ENCODE measurements around the gene ELF5. TPM values are rescaled to one million over a fixed set of nuclear protein-coding genes. Genes with fewer than 3 reads are reported as not detected.

ELF5 gene
- total and polyA plus RNA-seq, 2 of the 13 experiments (the other 11 are each of a cell fraction or from before 2014, with no cell fraction given): 0.51 to 2.6 TPM

DNA sequence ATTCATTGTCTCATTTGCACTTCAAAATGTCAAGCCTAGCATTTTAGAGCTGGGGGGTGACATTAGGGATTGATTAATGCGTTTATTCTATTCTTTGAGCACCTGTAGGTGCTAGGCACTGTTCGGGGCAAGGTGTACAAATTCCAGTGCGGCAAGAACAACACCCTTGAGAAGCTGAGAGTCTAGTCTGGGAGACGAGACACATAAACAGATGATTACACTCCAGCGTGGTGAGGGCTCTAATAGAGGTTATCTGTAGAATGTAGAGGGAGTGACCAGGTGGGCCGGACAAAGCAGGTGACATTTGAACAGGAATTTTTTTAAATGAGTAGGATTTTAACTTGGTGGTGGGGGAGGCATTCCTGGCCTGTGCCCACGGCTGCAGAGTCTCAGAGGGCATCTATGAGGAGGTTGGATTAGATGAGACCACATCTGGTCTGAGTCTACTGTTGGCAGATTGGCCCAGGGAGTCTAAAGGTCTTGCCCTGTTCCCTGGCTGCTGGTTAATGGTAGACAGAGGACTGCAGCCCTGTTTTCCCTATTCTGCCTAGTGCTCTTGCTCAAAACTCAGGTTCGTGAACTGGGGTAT, 73.9 kb downstream of the ELF5 start (continued):
- TF ChIP-seq SRY (CRISPR knock-in tag; IDR thresholded peaks at IDR 0.05) (no peak), ZFP41 (CRISPR knock-in tag; IDR thresholded peaks at IDR 0.05; ENCODE audit: borderline replicate concordance) (no peak), MEIS2 (CRISPR knock-in tag; IDR thresholded peaks at IDR 0.05) (no peak), ZNF879 (CRISPR knock-in tag; IDR thresholded peaks at IDR 0.05) (no peak), ZNF460 (CRISPR knock-in tag; IDR thresholded peaks at IDR 0.05; ENCODE audit: borderline replicate concordance) (no peak), ATF1 (CRISPR knock-in tag; IDR thresholded peaks at IDR 0.05) (0 out of 2 replicates have a peak, but pooled peaks have one; percentile 40), STAT5B (CRISPR knock-in tag; IDR thresholded peaks at IDR 0.05) (no peak), ZNF788 (CRISPR knock-in tag; IDR thresholded peaks at IDR 0.05; ENCODE audit: borderline replicate concordance) (no peak), ZNF557 (CRISPR knock-in tag; IDR thresholded peaks at IDR 0.05) (no peak)
- TF ChIP-seq, protein P1, sequence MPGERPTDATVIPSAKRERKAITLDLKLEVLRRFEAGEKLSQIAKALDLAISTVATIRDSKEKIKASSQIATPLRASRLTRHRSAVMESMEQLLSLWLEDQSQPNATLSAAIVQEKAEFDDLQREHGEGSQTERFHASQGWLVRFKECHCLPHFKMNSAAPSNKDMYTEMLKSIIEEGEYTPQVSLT (CRISPR knock-in tag; IDR thresholded peaks at IDR 0.05; ENCODE audit: borderline replicate concordance, low read depth): no peak
- TF ChIP-seq, protein P2, sequence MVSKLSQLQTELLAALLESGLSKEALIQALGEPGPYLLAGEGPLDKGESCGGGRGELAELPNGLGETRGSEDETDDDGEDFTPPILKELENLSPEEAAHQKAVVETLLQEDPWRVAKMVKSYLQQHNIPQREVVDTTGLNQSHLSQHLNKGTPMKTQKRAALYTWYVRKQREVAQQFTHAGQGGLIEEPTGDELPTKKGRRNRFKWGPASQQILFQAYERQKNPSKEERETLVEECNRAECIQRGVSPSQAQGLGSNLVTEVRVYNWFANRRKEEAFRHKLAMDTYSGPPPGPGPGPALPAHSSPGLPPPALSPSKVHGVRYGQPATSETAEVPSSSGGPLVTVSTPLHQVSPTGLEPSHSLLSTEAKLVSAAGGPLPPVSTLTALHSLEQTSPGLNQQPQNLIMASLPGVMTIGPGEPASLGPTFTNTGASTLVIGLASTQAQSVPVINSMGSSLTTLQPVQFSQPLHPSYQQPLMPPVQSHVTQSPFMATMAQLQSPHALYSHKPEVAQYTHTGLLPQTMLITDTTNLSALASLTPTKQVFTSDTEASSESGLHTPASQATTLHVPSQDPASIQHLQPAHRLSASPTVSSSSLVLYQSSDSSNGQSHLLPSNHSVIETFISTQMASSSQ (IDR thresholded peaks at IDR 0.05; ENCODE audit: low read depth): peak; percentile 46
- TF ChIP-seq, protein P2 (CRISPR knock-in tag; IDR thresholded peaks at IDR 0.05; ENCODE audit: borderline replicate concordance): no peak
- TF ChIP-seq, protein P3, sequence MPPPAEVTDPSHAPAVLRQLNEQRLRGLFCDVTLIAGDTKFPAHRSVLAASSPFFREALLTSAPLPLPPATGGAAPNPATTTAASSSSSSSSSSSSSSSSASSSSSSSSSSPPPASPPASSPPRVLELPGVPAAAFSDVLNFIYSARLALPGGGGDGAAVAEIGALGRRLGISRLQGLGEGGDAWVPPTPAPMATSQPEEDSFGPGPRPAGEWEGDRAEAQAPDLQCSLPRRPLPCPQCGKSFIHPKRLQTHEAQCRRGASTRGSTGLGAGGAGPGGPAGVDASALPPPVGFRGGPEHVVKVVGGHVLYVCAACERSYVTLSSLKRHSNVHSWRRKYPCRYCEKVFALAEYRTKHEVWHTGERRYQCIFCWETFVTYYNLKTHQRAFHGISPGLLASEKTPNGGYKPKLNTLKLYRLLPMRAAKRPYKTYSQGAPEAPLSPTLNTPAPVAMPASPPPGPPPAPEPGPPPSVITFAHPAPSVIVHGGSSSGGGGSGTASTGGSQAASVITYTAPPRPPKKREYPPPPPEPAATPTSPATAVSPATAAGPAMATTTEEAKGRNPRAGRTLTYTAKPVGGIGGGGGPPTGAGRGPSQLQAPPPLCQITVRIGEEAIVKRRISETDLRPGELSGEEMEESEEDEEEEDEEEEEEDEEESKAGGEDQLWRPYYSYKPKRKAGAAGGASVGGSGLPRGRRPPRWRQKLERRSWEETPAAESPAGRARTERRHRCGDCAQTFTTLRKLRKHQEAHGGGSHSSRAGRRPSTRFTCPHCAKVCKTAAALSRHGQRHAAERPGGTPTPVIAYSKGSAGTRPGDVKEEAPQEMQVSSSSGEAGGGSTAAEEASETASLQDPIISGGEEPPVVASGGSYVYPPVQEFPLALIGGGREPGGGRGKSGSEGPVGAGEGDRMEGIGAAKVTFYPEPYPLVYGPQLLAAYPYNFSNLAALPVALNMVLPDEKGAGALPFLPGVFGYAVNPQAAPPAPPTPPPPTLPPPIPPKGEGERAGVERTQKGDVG (CRISPR knock-in tag; IDR thresholded peaks at IDR 0.05; ENCODE audit: borderline replicate concordance): no peak
- TF ChIP-seq, protein P4, sequence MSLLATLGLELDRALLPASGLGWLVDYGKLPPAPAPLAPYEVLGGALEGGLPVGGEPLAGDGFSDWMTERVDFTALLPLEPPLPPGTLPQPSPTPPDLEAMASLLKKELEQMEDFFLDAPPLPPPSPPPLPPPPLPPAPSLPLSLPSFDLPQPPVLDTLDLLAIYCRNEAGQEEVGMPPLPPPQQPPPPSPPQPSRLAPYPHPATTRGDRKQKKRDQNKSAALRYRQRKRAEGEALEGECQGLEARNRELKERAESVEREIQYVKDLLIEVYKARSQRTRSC (CRISPR knock-in tag; IDR thresholded peaks at IDR 0.05; ENCODE audit: low read depth): no peak
- TF ChIP-seq, protein P5, sequence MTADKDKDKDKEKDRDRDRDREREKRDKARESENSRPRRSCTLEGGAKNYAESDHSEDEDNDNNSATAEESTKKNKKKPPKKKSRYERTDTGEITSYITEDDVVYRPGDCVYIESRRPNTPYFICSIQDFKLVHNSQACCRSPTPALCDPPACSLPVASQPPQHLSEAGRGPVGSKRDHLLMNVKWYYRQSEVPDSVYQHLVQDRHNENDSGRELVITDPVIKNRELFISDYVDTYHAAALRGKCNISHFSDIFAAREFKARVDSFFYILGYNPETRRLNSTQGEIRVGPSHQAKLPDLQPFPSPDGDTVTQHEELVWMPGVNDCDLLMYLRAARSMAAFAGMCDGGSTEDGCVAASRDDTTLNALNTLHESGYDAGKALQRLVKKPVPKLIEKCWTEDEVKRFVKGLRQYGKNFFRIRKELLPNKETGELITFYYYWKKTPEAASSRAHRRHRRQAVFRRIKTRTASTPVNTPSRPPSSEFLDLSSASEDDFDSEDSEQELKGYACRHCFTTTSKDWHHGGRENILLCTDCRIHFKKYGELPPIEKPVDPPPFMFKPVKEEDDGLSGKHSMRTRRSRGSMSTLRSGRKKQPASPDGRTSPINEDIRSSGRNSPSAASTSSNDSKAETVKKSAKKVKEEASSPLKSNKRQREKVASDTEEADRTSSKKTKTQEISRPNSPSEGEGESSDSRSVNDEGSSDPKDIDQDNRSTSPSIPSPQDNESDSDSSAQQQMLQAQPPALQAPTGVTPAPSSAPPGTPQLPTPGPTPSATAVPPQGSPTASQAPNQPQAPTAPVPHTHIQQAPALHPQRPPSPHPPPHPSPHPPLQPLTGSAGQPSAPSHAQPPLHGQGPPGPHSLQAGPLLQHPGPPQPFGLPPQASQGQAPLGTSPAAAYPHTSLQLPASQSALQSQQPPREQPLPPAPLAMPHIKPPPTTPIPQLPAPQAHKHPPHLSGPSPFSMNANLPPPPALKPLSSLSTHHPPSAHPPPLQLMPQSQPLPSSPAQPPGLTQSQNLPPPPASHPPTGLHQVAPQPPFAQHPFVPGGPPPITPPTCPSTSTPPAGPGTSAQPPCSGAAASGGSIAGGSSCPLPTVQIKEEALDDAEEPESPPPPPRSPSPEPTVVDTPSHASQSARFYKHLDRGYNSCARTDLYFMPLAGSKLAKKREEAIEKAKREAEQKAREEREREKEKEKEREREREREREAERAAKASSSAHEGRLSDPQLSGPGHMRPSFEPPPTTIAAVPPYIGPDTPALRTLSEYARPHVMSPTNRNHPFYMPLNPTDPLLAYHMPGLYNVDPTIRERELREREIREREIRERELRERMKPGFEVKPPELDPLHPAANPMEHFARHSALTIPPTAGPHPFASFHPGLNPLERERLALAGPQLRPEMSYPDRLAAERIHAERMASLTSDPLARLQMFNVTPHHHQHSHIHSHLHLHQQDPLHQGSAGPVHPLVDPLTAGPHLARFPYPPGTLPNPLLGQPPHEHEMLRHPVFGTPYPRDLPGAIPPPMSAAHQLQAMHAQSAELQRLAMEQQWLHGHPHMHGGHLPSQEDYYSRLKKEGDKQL (CRISPR knock-in tag; IDR thresholded peaks at IDR 0.05; ENCODE audit: low read depth): no peak

Measured in HepG2 (cell line).